HG03025 (cell line): ENCODE results near the gene ARHGEF28.

ENCODE experiments used
- ATAC-seq: cut with Tn5 transposase; IDR thresholded peaks from one replicate; pipeline ENCODE4 v1.9.1; 2021; ENCODE audit warnings: mild to moderate bottlenecking, moderate library complexity; ENCODE audit not compliant: unreplicated experiment, low FRiP score

ARHGEF28 gene

GRCh38 chr5:73812457-73812856, 186.5 kb downstream of the ARHGEF28 start:
- no peak for ATAC-seq

- ATAC-seq = no peak
Measured at GRCh38 chr5:73812962-73813588, 187.1 kb downstream of the ARHGEF28 start.

GRCh38 chr5:73814233-73814846, 188.3 kb downstream of the ARHGEF28 start:
- no peak for ATAC-seq

- no peak for ATAC-seq
Measured at GRCh38 chr5:73815631-73816030, 189.6 kb downstream of the ARHGEF28 start.

GRCh38 chr5:73816656-73817420, 190.8 kb downstream of the ARHGEF28 start:
- no peak for ATAC-seq

GRCh38 chr5:73818357-73818756, 192.4 kb downstream of the ARHGEF28 start:
- no peak for ATAC-seq

- ATAC-seq = no peak
Measured at GRCh38 chr5:73820326-73820725, 194.3 kb downstream of the ARHGEF28 start.

- no peak for ATAC-seq
Measured at GRCh38 chr5:73821003-73821402, 195.0 kb downstream of the ARHGEF28 start.

- ATAC-seq = no peak
Measured at GRCh38 chr5:73822278-73822988, 196.4 kb downstream of the ARHGEF28 start.

- ATAC-seq = no peak
Measured at GRCh38 chr5:73822989-73823339, 197.0 kb downstream of the ARHGEF28 start.

- ATAC-seq = no peak
Measured at GRCh38 chr5:73823508-73823925, 197.5 kb downstream of the ARHGEF28 start.

- no peak for ATAC-seq
Measured at GRCh38 chr5:73825199-73825598, 199.2 kb downstream of the ARHGEF28 start.

GRCh38 chr5:73825736-73826135, 199.7 kb downstream of the ARHGEF28 start:
- ATAC-seq = no peak

GRCh38 chr5:73826301-73827105, 200.5 kb downstream of the ARHGEF28 start:
- ATAC-seq = no peak

- ATAC-seq = no peak
Measured at GRCh38 chr5:73827106-73827450, 201.1 kb downstream of the ARHGEF28 start.

GRCh38 chr5:73828465-73828864, 202.5 kb downstream of the ARHGEF28 start:
- no peak for ATAC-seq

- ATAC-seq = no peak
Measured at GRCh38 chr5:73830646-73831045, 204.7 kb downstream of the ARHGEF28 start.

- ATAC-seq = no peak
Measured at GRCh38 chr5:73831066-73831465, 205.1 kb downstream of the ARHGEF28 start.

GRCh38 chr5:73834693-73835092, 208.7 kb downstream of the ARHGEF28 start:
- no peak for ATAC-seq

- no peak for ATAC-seq
Measured at GRCh38 chr5:73835726-73836125, 209.7 kb downstream of the ARHGEF28 start.
